HG02884 (cell line): ENCODE results near the gene DHX30.
"Not testable (repeated sequence)": the region's sequence is repeated elsewhere in the genome, so short reads cannot be mapped to it uniquely, and the experiment has no call there.

ENCODE experiments used
- ATAC-seq: cut with Tn5 transposase; IDR thresholded peaks from one replicate; pipeline ENCODE4 v1.9.1; 2021; ENCODE audit warnings: mild to moderate bottlenecking, moderate library complexity; ENCODE audit not compliant: unreplicated experiment

The DHX30 gene

DNA sequence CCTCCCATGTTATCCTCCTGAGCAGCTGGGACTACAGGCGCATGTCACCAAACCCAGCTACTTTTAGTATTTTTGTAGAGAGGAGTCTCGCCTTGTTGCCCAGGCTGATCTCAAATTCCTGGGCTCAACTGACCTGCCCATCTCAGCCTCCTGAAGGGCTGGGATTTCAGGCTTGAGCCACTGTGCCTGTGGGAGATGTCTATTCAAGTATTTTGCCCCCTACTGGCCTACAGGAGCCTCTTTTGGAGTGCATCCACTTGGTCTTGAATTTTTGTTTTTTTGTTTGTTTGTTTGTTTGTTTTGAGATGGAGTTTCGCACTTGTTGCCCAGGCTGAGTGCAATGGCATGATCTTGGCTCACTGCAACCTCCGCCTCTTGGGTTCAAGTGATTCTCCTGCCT lies 3.2 kb upstream of the DHX30 start:
- ATAC-seq: no peak

DNA sequence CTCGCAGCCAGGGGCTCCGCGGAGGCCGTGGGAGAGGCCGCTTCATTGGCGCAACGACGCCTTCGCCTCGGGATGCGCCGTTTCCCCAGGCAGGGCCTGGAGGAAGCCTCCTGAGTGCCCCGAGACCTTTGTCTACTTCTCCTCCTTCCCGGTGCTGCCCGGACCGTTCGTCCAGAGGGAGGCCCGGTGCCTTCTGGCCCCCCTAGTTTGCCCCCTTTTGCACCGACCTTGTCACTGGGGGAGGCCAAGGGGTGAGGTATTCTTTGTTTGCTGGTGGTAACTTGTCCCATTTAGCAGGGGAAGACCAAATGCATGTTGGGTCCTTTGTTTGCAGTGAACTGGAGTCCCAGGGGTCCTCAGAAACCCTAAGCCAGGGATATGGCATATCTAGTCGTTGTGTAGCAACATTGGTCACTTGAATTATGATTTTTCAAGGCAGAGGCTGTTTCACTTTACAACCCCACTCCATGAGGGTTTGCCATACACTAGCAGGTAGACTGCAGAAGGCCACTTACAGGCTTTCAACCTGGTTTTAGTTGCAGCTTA lies 615 bp downstream of the DHX30 start:
- ATAC-seq: no peak

DNA sequence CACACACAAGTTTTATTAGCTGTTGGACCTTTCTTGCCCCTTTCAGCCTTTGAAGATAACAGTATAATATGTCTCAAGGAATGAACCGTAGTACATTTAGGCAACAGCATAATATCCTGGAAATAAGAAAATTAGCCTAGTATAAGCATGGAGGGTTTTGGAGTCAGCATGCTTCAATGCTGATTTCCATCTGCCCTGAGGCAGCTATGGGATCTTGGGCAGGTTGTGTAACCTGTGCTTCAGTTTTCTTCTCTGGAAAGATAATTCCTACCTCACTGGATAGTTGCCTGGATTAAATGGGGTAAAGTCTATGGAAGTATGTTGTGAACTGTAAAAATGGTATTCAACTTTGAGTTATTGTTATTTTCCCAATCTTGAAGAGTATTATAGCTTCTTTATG lies 1.6 kb downstream of the DHX30 start:
- ATAC-seq: no peak

DNA sequence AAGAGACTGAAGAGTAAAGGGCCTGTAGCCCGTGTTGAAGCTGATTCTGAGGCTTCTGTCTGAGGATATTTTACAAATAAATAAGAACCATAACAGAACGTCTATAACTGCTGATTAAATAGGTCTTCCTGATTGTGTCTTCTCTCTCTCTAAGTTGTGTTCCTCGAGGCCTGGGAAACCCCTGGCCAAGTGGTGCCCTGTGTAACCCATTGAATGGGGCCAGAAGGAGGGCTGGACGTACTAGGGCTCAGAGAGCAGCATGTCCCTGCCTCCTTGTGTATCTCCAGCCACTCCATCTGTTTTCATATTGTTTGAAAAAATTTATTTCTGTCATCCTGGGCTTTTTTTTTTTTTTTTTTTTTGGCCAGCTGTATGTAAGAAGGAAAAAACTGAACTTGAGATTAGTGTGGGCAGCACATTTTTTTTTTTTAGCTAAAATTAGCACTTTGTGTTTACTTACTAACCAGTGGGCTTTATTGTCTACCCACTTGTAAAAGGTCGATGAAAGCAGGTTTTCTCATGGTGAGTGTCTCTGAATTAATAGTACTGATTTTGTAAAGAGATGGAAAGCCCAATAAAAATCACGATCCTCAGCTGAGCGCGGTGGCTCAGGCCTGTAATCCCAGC lies 10.7 kb downstream of the DHX30 start:
- ATAC-seq: no peak

DNA sequence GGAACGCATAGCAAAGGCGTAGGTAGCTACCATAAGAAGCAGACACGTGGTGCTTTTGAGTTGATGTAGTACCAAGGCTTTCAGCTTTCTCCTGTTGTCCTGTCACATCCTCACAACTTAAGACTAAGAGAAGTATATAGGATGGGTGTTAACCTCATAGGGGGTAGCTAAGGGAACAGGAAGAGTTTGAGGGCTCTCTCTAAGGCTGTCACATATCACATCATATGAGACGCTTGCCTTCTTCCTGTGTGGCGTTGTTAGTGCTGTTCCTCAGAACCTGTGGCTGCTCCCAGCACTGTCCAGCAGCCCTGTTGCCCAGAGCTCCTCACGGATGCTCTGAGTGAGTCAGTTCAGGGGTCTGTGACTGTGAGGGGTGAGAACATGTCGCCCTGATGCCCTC lies 14.7 kb downstream of the DHX30 start:
- ATAC-seq: no peak

DNA sequence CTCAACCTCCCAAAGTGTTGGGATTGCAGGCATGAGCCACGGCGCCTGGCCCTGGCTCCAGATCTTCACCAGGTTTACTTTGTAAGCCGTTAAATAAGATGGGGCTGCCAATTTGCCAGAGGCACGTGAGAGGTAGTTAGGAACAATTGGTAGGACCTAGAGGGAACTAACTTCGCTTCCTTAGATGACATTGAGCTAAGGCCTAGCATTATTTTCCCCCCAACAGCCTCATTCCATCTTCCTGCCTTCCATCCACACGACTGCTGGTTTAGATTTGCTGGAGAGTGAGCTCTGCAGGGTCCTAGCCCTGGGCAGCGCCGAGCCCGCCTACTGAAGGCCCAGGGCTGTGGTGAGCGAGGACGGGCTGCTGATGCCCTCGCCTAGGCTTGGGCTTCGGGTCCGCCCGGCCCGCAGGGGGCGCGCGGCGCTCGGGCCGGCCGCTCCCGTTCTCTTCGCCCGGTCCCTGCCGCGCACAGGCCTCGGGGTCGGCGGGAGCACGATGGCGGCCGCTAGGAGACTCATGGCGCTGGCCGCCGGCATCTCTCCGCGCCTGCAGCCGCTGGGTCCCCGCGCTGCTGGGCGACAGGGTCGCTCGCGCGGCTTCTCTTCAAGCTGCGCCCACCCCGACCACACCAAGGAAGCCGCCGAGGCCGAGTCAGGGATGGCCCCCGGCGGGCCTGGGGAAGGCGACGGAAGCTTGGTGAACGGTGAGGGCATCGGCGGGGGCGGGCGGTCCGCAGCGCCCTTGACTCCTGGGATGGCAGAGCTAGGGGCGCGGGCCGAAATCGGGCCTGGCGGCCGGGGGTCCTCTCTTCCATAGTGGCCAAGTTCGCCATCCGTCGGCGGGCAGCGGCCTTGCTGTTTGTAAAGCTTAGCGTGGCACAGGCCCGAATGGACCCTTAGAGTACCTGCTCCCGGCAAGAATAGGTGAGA lies 21.9 kb downstream of the DHX30 start:
- ATAC-seq: peak; percentile 85

DNA sequence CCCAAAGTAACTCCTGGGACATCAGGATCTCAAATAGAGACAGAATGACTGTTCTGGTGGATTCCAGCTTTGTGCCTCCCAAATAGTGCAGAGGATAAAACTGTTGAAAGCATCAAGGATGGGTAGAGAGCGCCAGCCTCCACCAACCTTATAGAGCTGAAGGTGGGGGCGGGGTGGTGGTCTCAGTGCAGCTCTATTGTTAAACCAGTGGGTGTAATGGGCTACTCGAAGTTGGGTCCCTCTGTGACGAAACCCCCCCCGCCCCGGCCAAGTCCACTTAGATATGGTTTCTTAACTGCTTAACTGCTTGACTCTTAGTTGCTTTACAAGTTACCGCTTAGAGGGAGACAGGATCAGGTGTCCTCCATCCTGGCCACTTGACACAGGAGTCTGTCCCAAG lies 22.7 kb downstream of the DHX30 start:
- ATAC-seq: no peak

DNA sequence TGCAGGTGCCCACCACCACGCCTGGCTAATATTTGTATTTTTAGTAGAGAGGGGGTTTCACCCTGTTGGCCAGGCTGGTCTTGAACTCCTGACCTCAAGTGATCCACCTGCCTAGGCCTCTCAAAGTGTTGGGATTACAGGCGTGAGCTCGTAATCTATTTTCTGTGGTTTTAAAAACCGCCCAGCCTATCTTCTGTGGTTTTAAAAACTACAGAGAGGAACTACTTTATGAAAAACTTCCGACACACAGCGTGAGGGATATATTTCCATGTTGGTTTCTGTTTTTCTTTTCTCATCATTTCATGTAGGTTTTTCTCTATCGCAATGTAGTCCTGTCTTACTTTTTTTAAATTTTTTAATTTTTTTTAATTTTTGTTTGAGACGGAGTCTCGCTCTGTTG lies 26.5 kb downstream of the DHX30 start:
- not testable (repeated sequence) for ATAC-seq

DNA sequence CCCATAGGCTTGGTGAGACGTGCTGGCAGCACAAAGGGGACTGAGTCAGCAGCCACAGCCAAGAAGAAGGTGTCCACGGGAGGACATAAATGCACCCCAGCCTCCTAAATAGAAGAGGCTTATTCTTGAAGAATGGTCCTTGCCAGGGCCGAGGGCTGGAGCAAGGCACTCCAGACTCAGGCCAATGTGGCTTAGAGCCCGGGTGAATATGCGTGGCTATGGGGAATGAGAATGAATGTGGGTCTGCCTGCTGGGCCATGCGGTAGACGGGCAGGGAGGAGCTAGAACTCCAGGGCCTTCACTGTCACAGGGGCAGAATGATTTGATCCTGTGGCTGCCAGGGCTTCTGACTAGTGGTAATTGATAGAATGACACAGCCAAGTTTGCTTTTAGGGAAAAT lies 34.0 kb downstream of the DHX30 start:
- no peak for ATAC-seq

DNA sequence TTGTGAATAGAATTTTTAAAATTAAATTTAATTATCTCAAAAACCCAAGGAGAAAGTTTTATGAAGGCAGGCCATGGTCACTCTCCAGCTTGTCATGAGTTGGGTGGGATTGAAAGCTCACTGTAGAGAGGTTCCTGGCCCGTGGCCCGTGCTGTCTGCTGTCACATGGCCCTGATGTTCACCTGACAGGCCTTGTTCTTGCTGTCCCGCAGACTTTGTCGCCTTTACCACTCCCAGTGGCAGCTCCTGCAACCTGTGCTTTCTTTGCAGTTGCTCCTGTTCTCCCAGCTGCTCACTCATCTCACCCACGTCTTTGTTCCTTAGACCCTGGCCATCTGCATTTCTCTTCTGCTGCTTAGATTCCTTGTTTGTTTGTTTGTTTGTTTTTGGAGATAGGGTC lies 35.6 kb downstream of the DHX30 start:
- ATAC-seq: no peak

DNA sequence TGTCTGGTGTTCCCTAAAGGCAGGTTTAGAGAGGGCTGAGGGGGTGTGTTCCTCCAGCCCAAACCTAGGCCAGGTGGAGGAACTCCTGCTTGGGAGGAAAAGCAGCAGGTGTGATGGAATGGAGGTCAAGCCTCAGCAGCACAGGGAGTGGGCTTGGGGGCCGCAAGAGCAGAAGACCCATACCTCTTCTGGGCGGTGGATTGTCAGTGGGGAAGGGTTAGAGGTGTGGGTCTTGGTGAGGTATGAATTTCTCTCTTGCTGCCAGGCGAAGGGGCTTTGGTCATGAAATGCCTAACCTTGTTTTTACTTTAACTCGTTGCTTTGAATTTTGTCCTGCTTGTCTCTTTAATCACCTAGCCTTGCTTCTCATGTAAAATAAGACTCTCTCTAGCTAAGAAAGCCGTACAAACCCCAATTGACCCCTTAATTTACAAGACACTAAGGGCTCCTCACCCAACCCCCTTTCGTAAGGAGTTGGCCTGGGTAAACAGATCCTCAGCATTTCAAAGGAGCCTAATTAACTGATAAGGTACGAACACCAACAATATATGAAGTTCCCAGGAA lies 38.9 kb downstream of the DHX30 start:
- no peak for ATAC-seq

DNA sequence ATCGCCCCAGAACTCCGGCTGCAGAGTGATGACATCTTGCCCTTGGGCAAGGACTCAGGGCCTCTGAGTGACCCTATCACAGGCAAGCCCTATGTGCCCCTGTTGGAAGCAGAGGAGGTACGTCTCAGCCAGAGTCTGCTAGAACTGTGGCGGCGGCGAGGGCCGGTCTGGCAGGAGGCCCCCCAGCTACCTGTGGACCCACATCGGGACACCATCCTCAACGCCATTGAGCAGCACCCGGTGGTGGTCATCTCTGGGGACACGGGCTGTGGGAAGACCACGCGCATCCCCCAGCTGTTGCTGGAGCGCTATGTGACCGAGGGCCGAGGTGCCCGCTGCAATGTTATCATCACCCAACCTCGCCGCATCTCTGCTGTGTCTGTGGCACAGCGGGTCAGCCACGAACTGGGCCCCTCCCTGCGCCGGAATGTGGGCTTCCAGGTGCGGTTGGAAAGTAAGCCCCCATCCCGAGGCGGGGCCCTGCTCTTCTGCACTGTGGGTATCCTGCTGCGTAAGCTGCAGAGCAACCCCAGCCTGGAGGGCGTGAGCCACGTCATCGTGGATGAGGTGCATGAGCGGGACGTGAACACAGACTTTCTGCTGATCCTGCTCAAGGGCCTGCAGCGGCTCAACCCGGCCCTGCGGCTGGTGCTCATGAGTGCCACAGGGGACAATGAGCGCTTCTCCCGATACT lies 43.4 kb downstream of the DHX30 start:
- ATAC-seq: no peak

DNA sequence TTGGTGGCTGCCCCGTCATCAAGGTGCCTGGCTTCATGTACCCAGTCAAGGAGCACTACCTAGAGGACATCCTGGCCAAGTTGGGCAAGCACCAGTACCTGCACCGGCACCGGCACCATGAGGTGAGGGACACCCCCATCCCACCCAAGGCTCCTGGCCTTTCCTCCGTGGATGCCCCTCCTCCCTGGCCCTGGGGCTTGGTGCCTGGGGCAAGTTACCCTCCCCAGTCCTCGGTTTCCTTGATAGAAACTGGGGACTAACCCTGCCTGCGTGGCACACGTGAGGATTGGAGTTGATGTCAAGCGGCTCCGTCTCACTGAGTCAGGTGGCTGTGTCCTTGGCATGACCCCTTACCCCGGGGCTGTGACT lies 43.9 kb downstream of the DHX30 start:
- ATAC-seq: no peak

DNA sequence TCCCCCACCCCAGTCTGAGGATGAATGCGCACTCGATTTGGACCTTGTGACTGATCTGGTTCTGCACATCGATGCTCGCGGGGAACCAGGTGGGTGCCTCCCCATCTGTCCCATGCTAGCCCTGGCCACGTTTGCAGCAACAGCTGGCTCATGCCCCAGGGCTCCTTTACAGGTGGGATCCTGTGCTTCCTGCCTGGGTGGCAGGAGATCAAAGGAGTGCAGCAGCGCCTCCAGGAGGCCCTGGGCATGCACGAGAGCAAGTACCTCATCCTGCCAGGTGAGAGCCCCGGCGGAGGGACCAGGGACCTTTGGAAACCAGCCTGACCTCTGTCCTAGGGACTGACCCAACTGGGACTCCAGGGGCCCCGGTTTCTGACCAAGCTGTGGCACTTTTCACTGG lies 44.3 kb downstream of the DHX30 start:
- ATAC-seq: no peak

DNA sequence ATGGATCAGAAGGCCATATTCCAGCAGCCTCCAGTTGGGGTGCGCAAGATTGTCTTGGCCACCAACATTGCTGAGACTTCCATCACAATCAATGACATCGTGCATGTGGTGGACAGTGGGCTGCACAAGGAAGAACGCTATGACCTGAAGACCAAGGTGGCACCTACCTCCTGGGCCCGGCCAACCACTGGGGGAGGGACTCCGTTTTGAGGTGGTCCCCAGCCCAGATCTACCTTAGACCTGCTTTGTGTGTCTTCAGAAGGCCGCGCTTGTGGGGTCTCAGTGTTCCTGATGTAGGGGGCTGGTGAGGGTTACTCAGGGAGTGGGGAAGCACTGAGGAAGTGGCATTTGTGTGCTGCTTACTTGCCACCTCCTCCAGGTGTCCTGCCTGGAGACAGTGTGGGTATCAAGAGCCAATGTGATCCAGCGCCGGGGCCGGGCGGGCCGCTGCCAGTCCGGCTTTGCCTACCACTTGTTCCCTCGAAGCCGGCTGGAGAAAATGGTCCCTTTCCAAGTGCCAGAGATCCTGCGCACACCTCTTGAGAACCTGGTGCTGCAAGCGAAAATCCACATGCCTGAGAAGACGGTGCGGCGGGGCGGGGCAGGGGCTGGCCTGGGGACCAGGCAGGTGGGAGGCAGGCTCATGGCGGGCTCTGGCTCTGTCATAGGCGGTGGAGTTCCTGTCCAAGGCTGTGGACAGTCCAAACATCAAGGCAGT lies 45.0 kb downstream of the DHX30 start:
- ATAC-seq: no peak

DNA sequence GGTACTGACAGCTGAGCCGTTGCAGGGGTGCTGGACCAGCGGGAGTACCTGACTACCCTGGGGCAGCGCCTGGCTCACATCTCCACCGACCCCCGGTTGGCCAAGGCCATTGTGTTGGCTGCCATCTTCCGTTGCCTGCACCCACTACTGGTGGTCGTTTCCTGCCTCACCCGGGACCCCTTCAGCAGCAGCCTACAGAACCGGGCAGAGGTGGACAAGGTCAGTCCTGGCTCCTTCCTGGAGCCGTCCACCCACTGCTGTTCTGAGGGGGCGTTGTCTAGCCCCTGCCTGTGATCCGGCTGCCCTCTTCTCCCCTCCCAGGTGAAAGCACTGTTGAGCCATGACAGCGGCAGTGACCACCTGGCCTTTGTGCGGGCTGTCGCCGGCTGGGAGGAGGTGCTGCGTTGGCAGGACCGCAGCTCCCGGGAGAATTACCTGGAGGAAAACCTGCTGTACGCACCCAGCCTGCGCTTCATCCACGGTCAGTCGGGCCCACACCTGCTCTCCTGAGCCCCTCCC lies 45.7 kb downstream of the DHX30 start:
- ATAC-seq: no peak

DNA sequence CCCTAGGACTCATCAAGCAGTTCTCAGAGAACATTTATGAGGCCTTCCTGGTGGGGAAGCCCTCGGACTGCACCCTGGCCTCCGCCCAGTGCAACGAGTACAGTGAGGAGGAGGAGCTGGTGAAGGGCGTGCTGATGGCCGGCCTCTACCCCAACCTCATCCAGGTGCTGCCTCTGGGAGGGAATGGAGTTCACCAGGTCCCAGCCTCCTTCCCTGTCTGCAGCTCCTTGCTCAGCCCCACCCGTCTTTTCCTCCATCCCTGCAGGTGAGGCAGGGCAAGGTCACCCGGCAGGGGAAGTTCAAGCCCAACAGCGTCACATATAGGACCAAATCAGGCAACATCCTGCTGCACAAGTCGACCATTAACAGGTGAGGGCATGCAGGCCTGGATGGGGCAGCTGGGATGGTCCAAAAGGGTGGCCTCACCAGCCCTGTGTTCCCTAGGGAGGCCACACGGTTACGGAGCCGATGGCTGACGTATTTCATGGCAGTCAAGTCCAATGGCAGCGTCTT lies 46.3 kb downstream of the DHX30 start:
- no peak for ATAC-seq

DNA sequence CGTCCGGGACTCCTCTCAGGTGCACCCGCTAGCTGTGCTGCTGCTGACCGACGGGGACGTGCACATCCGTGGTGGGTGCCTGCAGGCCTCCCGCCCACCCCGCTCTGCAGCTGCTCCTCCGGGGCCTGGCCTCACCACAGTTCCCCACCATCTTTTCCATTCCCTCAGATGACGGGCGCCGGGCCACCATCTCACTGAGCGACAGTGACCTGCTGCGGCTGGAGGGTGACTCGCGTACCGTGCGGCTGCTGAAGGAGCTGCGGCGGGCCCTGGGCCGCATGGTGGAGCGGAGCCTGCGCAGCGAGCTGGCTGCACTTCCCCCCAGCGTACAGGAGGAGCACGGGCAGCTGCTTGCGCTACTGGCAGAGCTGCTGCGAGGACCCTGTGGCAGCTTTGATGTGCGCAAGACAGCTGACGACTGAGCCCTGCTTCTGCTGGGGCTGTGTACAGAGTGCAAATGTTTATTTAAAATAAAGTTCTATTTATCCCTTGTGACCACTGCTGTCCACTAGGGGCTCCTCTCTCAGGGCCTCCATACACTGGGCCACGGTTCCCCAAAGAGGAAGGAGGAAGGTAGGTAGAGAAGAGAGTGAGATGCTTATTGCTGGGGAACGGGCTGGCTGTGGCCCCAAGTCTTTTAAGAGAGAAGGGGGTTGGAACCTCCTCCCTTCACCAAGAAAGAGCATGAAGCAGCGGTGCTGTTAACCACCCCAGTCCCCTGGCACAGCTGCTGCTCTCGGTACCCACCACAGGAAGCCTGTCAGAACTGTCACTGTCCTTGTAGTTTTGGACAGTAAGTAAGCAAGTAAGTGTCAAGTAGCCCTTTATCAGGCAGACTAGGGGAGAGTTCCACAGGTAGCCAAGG lies 47.0 kb downstream of the DHX30 start:
- no peak for ATAC-seq
